AG09319 (cell line): ENCODE results near the gene TMEM128.
"Not testable (repeated sequence)": the region's sequence is repeated elsewhere in the genome, so short reads cannot be mapped to it uniquely, and the experiment has no call there.

ENCODE experiments used
- DNase-seq: peaks from one replicate; pipeline ENCODE4 v3.0.0-alpha.2; 2010; ENCODE audit warnings: low read depth; ENCODE audit errors: extremely low read depth
- CTCF ChIP-seq: IDR thresholded peaks from 2 replicates; pipeline ENCODE4 v1.5.1; 2011; ENCODE audit warnings: low read depth, mild to moderate bottlenecking, inconsistent platforms, low read length, moderate library complexity

TMEM128 gene

GRCh38 chr4:4206204-4206603 is 41.8 kb downstream of the TMEM128 start:
- DNase-seq, result no peak
- no peak for TF ChIP-seq CTCF

- no peak for DNase-seq
- TF ChIP-seq CTCF, result no peak
These were observed 43.6 kb downstream of the TMEM128 start for GRCh38 chr4:4204401-4204745.

GRCh38 chr4:4203688-4204400 is 44.2 kb downstream of the TMEM128 start:
- TF ChIP-seq CTCF, result no peak

GRCh38 chr4:4202510-4202909 is 45.5 kb downstream of the TMEM128 start:
- TF ChIP-seq CTCF, result no peak
- no peak for DNase-seq

More at GRCh38 chr4:4203688-4204400, 44.2 kb downstream of the TMEM128 start:
- DNase-seq, result no peak

- no peak for DNase-seq
- no peak for TF ChIP-seq CTCF
These were observed 47.4 kb downstream of the TMEM128 start for GRCh38 chr4:4200624-4201023.

GRCh38 chr4:4195354-4195753 is 52.7 kb downstream of the TMEM128 start:
- no peak for TF ChIP-seq CTCF
- no peak for DNase-seq

- DNase-seq, result not testable (repeated sequence)
These were observed 59.5 kb downstream of the TMEM128 start for GRCh38 chr4:4188557-4188956.
